Measurements from ENCODE around the gene LCE4A. TPM values are rescaled to one million over a fixed set of nuclear protein-coding genes. Genes with fewer than 3 reads are reported as not detected.
"Not testable (repeated sequence)": the region's sequence is repeated elsewhere in the genome, so short reads cannot be mapped to it uniquely, and the experiment has no call there.

The LCE4A gene
- total and polyA plus RNA-seq, 2 experiments from 2014 or later, result not detected

DNA sequence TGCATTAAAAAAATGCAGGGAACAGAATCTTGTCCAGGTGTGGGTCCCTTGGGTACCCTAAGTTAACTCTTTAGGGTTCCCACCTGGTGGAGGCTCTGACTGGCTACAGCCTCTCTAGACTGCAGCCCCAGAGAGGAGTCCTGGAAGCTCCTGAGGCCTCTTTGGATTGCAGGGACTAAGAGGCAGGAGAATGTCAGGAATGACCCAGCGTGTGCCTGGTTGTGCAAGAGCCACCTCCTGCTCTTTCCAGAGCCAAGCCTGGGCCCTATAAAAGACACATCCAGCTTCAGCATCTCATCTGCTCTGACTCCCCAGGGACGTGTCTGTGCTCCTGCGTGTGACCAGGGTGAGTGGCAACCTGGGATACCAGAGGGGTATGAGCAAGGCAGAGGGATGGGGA lies 33.0 kb upstream of the LCE4A start, which contains the start of gene LCE2C:
Gene LCE2C, plus strand, starts transcription at position 297 of the 400 bp plus-strand sequence. CDS start 737 bp downstream, outside the sequence.
- H3K4me3 Mint-ChIP-seq; H3K9me2 ChIP-seq (ENCODE audit: insufficient read depth); H3F3A ChIP-seq (replicated peaks; ENCODE audit: low read depth); H4K20me1 ChIP-seq (replicated peaks; ENCODE audit: insufficient read depth); H3K27ac Mint-ChIP-seq; H3K36me3 ChIP-seq (ENCODE audit: insufficient read depth); H3K27me3 Mint-ChIP-seq (ENCODE audit: insufficient read depth, low read depth, poor library complexity); H3K4me3 ChIP-seq; H3K4me2 ChIP-seq; H3K27me3 ChIP-seq (ENCODE audit: insufficient read depth); DNase-seq (ENCODE audit: low spot score); H2AFZ ChIP-seq; H3K9me3 Mint-ChIP-seq; H3K79me2 ChIP-seq (replicated peaks; ENCODE audit: insufficient read depth); H3K36me3 Mint-ChIP-seq (ENCODE audit: low read depth); H3K4me1 ChIP-seq (ENCODE audit: insufficient read depth); H3K4me1 Mint-ChIP-seq; H3K27ac ChIP-seq (ENCODE audit: low read depth); ATAC-seq: not testable (repeated sequence)

DNA sequence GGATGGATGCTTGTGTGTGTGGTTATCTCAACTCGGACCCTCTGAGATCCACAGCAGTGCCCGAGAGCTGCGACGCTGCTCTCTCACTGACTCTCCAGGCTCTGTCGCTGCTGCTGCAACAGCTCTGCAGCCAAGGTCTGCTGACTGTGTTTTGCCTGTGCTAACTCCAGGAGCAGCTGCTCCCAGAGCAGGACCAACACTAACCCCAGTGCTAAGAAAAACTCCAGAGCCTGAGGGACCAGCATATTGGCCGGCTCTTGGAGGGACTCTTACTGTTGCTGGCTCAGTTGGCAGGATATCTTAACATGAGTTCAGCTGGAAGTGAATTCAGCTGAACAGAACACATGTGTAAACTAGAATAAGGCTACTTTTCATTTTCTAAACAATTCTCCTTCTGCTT lies 28.5 kb upstream of the LCE4A start:
- no peak for DNase-seq (ENCODE audit: low spot score)
- Histone ChIP-seq H3K27ac (ENCODE audit: low read depth) (no peak overlapping the region), H2AFZ (no peak overlapping the region), H3K4me2 (no peak overlapping the region), H3K4me1 (ENCODE audit: insufficient read depth) (no peaks in the 10 kb centered on the region), H3K4me3 (no peak overlapping the region), H3K36me3 (ENCODE audit: insufficient read depth) (no peaks in the 10 kb centered on the region), H3K9me2 (ENCODE audit: insufficient read depth) (no peaks in the 10 kb centered on the region), H3K79me2 (replicated peaks; ENCODE audit: insufficient read depth) (no peaks in the 10 kb centered on the region), H3F3A (replicated peaks; ENCODE audit: low read depth) (no peaks in the 10 kb centered on the region), H3K27me3 (ENCODE audit: insufficient read depth) (no peaks in the 10 kb centered on the region), H4K20me1 (replicated peaks; ENCODE audit: insufficient read depth) (no peaks in the 10 kb centered on the region)
- Mint-ChIP-seq H3K27ac (no peak overlapping the region), H3K9me3 (no peaks in the 10 kb centered on the region), H3K27me3 (ENCODE audit: insufficient read depth, low read depth, poor library complexity) (no peaks in the 10 kb centered on the region), H3K4me3 (no peak overlapping the region), H3K4me1 (no peaks in the 10 kb centered on the region), H3K36me3 (ENCODE audit: low read depth) (no peaks in the 10 kb centered on the region)
- ATAC-seq, result no peak; the same call in 2 of the 3 replicates
- TF ChIP-seq ZNF114 (CRISPR knock-in tag; IDR thresholded peaks at IDR 0.05) (no peak), EZH2phosphoT487 (IDR thresholded peaks at IDR 0.05; ENCODE audit: unreplicated experiment) (no peak), STAT1 (IDR thresholded peaks at IDR 0.05; ENCODE audit: unreplicated experiment) (no peak), EZH2 (IDR thresholded peaks at IDR 0.05; ENCODE audit: low read depth, unreplicated experiment) (no peak), POLR2AphosphoS5 (IDR thresholded peaks at IDR 0.05; ENCODE audit: low read depth) (no peak), ZNF331 (CRISPR knock-in tag; IDR thresholded peaks at IDR 0.05; ENCODE audit: low read depth) (no peak)
- TF ChIP-seq, protein P1, sequence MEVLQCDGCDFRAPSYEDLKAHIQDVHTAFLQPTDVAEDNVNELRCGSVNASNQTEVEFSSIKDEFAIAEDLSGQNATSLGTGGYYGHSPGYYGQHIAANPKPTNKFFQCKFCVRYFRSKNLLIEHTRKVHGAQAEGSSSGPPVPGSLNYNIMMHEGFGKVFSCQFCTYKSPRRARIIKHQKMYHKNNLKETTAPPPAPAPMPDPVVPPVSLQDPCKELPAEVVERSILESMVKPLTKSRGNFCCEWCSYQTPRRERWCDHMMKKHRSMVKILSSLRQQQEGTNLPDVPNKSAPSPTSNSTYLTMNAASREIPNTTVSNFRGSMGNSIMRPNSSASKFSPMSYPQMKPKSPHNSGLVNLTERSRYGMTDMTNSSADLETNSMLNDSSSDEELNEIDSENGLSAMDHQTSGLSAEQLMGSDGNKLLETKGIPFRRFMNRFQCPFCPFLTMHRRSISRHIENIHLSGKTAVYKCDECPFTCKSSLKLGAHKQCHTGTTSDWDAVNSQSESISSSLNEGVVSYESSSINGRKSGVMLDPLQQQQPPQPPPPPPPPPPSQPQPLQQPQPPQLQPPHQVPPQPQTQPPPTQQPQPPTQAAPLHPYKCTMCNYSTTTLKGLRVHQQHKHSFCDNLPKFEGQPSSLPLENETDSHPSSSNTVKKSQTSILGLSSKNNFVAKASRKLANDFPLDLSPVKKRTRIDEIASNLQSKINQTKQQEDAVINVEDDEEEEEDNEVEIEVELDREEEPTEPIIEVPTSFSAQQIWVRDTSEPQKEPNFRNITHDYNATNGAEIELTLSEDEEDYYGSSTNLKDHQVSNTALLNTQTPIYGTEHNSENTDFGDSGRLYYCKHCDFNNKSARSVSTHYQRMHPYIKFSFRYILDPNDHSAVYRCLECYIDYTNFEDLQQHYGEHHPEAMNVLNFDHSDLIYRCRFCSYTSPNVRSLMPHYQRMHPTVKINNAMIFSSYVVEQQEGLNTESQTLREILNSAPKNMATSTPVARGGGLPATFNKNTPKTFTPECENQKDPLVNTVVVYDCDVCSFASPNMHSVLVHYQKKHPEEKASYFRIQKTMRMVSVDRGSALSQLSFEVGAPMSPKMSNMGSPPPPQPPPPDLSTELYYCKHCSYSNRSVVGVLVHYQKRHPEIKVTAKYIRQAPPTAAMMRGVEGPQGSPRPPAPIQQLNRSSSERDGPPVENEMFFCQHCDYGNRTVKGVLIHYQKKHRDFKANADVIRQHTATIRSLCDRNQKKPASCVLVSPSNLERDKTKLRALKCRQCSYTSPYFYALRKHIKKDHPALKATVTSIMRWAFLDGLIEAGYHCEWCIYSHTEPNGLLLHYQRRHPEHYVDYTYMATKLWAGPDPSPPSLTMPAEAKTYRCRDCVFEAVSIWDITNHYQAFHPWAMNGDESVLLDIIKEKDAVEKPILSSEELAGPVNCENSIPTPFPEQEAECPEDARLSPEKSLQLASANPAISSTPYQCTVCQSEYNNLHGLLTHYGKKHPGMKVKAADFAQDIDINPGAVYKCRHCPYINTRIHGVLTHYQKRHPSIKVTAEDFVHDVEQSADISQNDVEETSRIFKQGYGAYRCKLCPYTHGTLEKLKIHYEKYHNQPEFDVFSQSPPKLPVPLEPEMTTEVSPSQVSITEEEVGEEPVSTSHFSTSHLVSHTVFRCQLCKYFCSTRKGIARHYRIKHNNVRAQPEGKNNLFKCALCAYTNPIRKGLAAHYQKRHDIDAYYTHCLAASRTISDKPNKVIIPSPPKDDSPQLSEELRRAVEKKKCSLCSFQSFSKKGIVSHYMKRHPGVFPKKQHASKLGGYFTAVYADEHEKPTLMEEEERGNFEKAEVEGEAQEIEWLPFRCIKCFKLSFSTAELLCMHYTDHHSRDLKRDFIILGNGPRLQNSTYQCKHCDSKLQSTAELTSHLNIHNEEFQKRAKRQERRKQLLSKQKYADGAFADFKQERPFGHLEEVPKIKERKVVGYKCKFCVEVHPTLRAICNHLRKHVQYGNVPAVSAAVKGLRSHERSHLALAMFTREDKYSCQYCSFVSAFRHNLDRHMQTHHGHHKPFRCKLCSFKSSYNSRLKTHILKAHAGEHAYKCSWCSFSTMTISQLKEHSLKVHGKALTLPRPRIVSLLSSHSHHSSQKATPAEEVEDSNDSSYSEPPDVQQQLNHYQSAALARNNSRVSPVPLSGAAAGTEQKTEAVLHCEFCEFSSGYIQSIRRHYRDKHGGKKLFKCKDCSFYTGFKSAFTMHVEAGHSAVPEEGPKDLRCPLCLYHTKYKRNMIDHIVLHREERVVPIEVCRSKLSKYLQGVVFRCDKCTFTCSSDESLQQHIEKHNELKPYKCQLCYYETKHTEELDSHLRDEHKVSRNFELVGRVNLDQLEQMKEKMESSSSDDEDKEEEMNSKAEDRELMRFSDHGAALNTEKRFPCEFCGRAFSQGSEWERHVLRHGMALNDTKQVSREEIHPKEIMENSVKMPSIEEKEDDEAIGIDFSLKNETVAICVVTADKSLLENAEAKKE (CRISPR knock-in tag; IDR thresholded peaks at IDR 0.05), result no peak
- TF ChIP-seq, protein P2, sequence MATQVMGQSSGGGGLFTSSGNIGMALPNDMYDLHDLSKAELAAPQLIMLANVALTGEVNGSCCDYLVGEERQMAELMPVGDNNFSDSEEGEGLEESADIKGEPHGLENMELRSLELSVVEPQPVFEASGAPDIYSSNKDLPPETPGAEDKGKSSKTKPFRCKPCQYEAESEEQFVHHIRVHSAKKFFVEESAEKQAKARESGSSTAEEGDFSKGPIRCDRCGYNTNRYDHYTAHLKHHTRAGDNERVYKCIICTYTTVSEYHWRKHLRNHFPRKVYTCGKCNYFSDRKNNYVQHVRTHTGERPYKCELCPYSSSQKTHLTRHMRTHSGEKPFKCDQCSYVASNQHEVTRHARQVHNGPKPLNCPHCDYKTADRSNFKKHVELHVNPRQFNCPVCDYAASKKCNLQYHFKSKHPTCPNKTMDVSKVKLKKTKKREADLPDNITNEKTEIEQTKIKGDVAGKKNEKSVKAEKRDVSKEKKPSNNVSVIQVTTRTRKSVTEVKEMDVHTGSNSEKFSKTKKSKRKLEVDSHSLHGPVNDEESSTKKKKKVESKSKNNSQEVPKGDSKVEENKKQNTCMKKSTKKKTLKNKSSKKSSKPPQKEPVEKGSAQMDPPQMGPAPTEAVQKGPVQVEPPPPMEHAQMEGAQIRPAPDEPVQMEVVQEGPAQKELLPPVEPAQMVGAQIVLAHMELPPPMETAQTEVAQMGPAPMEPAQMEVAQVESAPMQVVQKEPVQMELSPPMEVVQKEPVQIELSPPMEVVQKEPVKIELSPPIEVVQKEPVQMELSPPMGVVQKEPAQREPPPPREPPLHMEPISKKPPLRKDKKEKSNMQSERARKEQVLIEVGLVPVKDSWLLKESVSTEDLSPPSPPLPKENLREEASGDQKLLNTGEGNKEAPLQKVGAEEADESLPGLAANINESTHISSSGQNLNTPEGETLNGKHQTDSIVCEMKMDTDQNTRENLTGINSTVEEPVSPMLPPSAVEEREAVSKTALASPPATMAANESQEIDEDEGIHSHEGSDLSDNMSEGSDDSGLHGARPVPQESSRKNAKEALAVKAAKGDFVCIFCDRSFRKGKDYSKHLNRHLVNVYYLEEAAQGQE (IDR thresholded peaks at IDR 0.05; ENCODE audit: unreplicated experiment), result no peak
- TF ChIP-seq, protein P3, sequence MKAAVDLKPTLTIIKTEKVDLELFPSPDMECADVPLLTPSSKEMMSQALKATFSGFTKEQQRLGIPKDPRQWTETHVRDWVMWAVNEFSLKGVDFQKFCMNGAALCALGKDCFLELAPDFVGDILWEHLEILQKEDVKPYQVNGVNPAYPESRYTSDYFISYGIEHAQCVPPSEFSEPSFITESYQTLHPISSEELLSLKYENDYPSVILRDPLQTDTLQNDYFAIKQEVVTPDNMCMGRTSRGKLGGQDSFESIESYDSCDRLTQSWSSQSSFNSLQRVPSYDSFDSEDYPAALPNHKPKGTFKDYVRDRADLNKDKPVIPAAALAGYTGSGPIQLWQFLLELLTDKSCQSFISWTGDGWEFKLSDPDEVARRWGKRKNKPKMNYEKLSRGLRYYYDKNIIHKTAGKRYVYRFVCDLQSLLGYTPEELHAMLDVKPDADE (IDR thresholded peaks at IDR 0.05), result no peak
- TF ChIP-seq, protein P4, sequence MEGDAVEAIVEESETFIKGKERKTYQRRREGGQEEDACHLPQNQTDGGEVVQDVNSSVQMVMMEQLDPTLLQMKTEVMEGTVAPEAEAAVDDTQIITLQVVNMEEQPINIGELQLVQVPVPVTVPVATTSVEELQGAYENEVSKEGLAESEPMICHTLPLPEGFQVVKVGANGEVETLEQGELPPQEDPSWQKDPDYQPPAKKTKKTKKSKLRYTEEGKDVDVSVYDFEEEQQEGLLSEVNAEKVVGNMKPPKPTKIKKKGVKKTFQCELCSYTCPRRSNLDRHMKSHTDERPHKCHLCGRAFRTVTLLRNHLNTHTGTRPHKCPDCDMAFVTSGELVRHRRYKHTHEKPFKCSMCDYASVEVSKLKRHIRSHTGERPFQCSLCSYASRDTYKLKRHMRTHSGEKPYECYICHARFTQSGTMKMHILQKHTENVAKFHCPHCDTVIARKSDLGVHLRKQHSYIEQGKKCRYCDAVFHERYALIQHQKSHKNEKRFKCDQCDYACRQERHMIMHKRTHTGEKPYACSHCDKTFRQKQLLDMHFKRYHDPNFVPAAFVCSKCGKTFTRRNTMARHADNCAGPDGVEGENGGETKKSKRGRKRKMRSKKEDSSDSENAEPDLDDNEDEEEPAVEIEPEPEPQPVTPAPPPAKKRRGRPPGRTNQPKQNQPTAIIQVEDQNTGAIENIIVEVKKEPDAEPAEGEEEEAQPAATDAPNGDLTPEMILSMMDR (conservative IDR thresholded peaks at IDR 0.05; ENCODE audit: low read depth in 2 of 2), result no peak

Data from GM23338 (cell line).